ENCODE measurements around the gene SMURF2.
"Not testable (repeated sequence)": the region's sequence is repeated elsewhere in the genome, so short reads cannot be mapped to it uniquely, and the experiment has no call there.

Gene SMURF2

DNA sequence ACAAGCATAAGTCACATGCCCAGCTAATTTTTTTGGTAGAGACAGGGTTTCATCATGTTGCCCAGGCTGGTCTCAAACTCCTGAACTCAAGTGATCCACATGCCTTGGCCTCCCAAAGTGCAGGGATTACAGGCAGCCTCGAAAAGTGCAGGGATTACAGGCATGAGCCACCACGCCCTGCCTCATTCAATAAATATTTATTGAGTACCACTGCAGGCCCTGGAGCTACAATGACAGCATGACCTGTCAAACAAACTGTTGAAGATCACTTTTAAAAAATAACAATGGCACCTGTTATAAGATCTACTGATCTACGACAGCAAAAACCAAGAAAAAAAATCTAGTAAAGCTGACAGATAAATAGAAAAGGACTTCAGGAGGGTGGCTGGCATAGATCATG is 79.1 kb downstream of the SMURF2 start:
- DNase-seq: no peak

DNA sequence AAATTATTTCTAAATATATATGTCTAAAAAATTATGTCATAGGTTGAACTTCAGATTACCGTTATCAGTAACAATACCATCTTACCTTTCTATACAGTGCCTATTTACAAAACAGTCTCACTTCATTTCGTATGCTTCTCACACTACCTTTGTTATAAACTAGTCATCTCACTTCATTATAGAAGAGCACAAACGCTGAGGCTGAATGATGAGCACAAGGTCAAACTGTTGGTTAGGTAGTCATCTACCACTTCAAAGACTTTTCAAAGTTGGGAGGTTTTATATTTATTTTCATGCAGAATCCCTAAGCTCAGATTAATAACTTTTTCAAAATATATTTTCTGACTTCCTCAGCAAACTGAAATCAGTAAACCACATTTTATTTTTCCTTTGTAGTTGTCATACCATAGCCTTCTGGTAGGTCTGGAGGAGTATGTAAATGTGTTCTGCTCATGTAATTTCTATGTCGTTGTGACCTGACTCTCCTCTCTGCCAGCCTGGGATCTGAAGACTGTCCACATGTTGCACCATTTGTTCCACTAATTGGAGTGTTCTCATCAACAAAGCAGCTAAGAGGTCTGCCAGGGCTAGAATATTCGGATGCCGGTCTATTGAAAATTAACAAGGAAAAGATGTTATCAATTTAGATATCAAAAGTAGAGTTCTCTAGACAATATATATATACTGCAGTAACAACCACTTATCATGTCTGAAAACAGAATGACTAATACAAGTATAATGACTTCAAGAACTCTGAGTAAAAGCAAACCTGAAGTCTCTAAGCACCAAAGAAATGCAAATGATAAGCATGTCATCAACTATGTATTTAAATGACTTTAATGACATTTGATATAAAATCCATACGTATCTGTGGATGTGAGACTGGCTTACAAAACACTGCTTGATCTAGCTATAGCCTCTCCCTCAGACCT is 81.5 kb downstream of the SMURF2 start:
- DNase-seq: no peak

DNA sequence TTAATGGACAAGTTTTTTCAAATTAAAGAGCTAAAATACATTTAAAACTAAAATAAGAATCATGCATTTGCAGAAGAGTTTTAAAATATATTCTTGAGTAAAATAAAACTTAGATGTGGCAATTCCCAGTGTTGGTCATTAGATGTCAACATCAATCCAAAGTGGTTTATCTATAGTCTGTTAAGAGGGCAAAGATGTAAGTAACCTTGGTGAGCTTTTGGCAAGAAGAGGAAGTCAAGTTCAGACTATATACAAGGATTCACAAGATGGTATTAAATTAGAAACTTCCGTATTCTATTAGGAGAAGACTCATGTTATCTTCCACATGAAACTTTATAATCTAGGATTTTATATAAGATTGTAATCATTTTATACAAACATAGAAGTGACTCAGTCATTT is 82.2 kb downstream of the SMURF2 start:
- peak; percentile 84 for DNase-seq

DNA sequence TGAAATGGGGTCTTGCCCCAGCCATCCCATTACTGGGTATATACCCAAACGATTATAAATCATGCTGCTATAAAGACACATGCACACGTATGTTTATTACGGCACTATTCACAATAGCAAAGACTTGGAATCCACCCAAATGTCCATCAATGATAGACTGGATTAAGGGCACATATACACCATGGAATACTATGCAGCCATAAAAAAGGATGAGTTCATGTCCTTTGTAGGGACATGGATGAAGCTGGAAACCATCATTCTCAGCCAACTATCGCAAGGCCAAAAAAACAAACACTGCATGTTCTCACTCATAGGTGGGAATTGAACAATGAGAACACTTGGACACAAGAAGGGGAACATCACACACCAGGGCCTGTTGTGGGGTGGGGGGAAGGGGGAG is 85.1 kb downstream of the SMURF2 start:
- not testable (repeated sequence) for DNase-seq

DNA sequence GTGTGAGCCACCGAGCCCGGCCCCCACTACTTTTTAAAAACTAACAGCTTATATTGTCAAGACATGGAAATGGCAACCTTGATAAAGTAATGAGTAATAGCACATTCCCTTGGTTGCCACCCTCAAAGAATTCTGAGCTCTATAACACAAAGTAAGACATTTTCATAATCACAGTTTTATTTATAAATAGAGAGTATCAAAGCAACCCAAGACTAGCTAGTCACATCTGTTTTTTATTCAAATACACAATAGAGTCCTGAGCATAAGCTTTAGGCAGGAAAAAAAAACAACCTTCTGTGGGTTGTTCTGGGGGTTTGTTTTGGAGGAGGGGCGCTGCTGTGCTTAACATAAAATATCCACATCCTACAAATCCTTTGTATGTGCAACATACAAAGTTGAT is 86.7 kb downstream of the SMURF2 start:
- DNase-seq: no peak

DNA sequence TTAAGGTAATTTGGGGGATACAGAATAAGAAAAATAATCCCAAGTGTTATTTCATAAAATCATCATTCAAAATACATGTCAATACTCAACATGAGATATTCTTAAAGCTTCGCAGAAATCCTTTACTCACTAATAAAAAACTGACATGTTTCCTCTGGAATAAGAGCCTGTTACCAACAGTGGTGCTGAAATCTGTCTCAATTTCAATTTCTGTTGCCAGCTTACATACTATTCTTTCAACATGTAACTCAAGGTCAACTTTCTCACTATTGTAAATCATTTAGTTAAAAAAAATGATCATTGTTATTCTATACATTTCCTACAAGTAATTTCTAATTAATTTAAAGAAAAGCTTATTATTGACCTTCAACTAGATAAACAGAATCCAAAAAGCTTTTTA is 87.5 kb downstream of the SMURF2 start:
- no peak for DNase-seq

DNA sequence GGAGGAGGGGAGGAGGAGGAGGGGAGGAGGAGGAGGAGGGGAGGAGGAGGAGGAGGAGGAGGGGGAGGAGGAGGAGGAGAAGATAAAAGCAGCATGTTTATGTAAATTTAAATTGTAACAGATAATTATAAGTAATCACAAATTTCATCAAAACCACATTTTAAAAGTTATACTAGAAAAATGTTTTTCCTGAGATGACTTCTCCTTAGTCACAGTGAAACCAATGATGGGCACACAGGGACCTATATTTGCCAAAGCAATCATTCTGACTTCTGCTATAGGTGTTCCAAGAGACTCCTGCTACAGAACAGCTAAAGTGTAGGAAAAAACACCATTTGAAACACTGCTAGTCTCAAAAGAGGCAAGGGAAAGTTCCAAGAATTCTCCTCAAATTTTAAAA is 88.9 kb downstream of the SMURF2 start:
- no peak for DNase-seq

DNA sequence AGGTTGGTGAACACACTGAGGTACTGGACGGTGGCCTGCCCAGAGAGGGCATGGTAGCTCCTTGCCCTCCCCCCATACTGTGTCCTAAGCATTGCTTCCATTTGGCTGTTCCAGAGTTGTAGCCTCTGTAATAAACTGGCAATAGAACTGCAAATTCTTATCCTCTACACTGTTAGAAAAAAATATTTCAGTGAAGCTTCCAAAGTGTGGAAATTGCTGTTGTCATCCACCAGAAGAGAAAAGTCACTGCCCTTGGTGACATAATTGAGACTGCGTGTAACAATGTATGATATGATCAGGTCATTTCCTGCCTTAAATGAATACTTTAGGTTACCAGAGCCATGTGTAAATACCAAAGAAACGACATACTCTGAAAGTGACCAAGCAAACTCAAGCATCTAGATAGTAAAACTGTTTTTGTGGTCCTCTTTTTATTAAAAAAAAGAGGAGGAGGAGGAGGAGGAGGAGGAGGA is 89.4 kb downstream of the SMURF2 start:
- DNase-seq: no peak

DNA sequence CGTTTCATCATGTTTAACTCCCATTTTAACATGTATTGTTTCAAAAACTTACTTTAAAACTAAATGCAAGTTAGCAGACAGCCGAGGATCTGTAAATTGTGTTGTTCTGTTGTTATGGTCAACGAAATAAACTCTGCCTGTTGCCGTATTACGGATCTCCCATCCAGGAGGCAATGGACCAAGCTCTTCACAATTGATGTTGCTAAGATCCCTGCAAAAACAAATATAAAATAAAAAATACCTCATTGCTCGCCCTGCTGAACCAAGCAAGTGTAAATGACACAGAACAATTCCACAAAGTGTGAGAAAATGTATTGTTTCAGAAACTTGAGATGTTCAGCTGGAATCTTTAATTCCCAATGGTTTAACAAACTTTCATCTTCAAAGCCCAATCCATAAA is 90.4 kb downstream of the SMURF2 start:
- no peak for DNase-seq

DNA sequence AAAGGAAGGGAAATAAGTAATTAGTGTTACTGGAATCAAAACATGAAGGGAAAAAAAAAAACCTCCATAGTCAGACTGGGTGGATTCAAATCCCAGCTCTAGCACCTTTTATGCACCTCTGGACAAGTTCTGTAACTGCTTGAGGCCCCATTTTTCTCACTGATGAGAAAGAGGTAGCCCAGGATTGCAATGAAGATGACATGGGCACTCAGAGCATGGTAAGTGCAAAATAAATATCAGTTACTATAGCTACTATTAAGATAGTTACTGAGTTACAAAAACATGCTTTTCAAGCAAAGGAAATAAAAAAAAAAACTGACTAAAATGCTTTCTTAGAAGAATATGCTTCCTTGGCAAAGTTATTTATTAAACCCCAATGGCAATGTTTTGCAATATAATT is 96.5 kb downstream of the SMURF2 start:
- DNase-seq: no peak

DNA sequence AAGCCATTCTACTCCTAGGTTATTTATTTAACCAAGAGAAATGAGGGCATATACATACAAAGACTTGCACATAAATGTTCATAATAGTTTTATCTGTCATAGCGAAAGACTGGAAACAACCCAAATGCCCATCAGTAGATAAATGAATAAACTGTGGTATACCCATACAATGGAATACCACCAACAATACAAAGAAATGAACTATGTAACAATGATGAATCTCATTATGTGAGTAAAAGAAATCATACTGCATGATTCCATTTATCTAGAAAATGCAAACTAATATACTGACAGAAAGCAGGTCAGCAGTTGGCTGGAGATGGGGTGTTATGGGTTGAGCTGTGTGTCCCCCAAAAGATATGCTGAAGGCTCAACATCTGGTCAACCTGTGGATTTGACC is 98.0 kb downstream of the SMURF2 start:
- DNase-seq: no peak

DNA sequence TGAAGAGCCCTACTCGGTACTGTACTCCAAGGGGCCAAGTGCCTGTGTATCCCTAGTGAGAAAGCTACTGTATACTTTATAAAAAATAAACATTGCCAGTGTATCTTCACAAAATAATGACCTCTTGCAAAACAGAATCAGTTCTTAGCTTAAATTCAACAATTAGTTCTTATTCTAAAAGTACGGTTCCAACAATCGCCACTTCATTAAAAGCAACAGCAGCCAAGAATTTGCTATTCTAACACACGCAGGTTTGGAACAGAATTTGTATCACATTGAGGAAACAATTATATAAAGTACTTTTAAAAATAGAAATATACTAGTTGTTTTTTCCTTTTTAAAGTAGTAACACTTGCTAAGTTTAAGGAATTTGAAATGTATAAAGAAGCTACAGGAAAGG is 106.8 kb downstream of the SMURF2 start:
- DNase-seq: no peak

DNA sequence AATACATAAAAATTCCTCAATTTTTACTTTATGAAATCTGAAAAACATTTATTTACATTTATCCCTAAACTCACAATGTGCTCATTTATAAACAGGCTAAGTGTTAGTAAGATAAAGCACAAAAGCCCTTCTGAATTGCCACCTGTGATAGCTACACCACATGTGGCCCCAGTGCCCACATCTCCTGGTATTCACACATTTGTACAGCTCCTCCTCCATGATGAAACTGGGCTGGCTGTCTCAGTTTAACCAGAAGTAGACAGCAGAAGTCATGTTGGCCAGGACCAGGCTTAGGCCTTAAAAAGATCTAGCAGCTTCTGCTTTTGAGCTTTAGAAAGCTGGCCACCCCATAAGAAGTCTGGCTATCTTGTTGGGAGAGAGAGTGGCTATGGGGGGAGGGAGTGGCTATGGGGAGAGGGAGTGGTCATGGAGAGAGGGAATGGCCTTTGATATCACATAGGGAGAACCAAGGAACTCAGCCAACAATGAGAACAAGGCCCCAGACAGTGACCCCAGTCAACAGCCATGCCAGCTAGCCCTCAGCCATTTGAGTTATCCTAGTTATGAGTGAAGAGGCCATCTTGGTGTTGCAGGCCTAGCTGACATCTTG is 108.0 kb downstream of the SMURF2 start:
- DNase-seq: peak; percentile 48

DNA sequence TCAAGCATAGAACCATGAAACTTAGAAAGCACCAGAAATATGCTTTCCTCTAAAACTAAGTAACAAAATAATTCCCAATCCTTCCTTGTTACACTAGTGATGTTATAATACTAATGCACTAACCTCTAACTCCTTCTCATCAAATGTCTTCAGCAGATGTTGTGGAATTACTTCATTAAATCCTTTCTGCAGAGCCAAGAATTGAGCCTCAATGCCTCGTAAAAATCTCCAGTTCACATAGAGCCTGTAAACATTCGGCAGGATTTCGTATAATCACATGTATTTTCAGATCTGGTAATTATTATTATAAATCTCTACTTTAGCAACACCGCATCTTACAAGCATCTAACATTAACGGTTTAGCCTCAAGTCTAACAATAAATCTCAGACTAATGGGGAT is 110.6 kb downstream of the SMURF2 start:
- DNase-seq: no peak

DNA sequence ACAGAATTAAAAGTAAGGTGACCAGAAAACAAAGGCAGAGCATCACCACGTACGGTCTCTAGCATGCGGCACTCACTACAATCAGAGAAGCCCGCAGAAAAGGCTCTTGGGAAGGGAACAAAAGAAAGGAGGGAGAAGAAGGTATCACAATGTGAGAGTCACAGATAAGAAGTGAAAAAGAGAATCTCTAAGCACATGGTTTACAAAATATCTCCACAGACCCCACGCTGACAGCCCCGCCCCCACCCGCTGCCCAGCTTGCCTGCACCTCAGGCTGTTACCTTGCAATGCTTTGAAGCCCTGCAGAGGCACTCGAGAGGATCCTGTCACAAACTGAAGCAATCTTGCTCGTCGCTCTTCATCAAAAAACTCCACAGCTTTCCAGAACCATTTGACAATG is 114.8 kb downstream of the SMURF2 start:
- DNase-seq: no peak

DNA sequence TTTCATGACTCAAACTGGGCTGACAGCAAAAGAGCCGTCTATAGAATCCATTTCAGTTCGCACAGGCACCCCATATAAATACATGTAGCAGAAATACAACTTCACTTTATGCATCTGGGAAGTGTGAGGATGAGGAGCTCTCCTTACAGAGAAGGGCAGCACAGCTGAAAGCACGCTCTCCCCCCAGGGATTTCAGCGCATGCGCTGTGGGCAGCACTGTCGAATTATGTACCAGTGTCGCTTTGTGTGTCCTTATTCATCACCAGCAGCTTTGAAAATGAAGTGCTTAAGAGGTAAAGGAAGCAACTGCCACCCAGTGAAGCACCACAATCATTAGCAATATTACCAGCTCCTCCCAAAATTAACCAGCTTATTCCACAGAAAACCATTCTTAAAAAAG is 115.4 kb downstream of the SMURF2 start:
- no peak for DNase-seq

DNA sequence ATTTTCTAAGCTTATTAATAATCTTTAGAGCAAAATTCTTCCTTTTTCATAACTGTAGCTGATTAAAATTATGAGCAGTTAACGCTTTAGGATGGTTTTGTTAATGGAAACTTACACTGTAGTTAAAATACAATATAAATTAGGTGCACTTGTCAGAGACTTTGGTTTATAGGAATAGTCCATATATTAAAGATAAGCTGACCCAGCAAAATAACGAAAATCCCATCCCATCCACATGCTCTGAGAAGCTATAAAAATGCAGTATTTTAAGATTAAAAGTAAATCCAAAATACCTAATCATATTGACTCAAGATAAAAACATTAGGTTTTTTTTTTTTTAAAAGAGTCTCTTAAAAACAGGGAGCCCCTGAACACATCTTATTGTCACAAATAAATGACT is 117.4 kb downstream of the SMURF2 start:
- DNase-seq: no peak

DNA sequence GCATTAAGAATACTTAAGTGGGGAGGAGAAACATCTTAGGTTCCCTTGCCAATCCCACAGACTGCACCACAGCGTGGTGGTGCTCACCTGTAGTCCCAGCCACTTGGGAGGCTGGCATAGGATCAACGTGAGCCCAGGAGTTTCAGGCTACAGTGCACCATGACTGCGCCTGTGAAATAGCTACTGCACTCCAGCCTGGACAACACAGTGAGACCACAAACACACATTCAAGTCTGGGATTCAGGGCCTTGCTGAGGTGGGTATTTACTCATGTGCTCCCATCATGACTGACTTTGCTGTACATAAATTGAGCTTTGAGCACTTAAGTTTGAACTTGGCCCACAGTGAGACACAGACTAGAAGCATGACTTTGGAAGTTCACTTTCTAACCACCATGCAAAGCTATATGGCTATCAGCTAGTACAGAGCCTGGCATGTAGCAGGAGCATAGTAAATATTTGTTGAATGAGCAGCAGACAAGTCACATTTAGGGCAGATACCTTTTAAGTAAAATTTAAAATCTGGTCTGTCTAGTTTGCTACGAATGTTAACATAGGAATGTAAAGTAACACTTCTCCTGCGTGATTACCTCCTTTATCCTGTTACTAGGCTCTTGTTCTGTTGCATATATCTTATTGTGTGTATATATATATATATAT is 121.9 kb downstream of the SMURF2 start:
- DNase-seq: no peak

DNA sequence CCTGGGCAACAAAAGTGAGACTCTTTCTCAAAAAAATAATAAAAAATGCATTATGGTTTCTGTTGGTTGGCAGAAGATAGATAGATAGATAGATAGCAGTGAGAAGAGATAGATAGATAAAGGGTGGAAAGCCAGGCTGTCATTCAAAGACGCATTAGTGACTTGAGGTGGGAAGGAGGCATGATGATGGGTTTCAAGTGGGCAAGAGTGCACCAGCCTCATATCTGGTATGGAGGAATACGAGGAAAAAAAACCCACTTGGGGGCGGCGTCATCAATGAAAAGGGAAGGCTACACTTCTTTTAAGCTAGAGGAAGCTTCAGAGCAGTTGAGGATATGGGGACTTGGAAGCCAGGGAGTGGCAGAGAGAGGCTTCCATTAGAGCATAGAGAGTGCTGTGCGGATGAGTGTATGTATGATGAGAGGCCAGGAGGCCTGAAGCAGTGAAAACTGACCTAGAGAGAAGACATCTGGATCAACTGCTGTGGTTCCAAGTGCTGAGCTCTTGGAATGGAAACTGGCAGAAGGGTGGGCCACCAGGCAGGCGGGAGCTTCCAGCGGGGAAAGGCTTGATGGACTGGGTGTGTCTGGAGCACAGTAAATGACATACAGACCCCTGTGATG is 123.5 kb downstream of the SMURF2 start:
- DNase-seq: no peak

DNA sequence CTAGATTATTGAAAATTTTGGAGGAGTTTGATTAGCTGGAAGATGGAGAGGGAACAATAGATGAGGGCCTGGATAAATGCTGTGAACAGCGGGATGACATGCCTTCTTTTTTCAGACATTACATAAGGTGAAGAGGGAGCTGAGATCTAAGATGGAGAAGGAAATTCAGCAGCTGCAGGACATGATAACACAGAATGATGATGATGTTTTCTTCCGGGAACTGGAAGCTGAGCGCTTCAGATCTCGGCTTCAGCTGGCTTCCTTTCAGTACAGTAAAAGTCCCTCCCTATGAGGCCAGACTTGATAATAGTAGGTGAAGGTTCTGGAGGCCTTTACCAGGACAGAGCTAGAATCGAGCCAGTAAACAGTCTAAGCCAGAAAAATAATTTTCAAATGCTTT is 124.6 kb downstream of the SMURF2 start:
- no peak for DNase-seq

DNA sequence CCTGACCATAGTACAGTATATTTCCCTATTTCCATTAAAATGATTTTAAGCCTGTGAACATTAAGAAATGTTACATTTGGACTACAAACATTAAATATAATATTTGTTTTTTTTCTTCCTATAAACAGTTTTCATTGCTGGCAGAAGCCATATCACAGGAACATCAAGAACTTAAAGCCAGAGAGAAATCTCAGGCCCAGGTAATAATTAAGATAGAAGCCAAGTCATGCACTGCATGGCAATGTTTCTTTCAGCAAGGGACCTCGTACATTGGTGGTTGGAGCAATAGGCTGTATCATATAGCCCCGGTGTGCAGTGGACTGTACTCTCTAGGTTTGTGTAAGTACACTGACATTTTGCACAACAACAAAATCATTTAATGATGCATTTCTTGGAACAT is 125.2 kb downstream of the SMURF2 start:
- no peak for DNase-seq

DNA sequence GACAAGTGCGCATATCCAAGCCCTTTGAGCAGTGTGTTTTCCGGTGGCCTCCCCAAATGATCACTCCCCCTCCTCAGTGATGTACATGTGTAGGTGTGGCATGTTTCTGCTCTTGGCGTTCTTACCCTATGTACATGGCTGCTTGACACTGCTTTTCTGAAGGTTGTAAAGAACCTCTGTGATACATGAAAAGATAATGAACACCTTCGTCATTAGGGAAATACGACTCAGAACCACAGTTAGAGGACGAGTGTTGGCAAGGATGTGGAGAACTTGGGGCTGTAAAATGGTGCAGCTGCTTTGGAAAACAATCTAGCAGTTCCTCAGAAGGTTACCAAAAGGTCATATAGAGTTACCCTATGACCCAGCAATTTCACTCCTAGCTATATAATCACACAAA is 126.8 kb downstream of the SMURF2 start:
- DNase-seq: no peak

DNA sequence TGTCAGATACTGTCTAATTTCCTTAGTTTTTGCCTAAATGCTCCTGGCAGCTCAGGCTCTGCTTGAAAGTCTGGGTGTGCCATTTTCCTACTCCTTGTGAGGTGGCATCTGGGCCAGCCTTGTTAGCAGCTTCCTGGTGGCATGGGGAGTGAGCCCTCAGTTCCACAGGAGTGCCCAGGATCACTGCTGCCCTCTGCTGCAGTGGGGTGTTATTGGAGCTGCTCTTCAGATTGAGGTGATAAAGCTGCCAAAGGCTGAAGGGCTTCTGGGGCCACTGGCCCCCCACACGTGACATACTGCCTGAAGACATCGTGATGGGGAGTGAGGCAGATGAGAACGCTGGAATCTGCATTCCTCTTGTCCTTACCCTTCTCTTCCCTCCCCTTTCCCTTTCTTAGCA is 127.9 kb downstream of the SMURF2 start:
- peak; percentile 39 for DNase-seq

DNA sequence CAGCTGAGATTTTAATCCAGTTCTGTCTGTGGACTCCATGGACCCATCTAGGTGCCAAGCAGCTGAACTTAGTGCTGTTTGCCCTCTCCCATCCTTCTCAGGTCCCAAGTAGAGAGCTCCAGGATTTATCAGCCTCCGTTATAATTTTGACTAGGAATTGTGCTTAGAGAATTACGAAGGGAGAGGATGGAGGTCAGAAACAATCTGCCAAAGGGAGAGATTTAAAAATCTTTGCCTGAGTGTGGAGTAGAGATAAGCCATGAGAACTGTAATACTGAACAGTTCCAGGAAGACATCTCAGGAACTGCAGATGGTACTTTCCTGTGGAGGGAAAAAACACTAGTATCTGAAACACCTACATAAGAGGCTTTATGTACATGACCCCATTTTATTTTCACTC is 128.3 kb downstream of the SMURF2 start:
- no peak for DNase-seq
